Liver (tissue), 9 donors: ENCODE results near the gene VDR. TPM values are rescaled to one million over a fixed set of nuclear protein-coding genes. Genes with fewer than 3 reads are reported as not detected.

ENCODE experiments used
- DNase-seq: peaks from one replicate; pipeline ENCODE4 v3.0.0-alpha.2; 2017; ENCODE audit warnings: low spot score
- H3K27ac ChIP-seq, 2 donors: one replicate each; pipeline ENCODE4 v1.7.0; 2013; ENCODE audit warnings: inconsistent platforms in 2 of 2, low read length in 2 of 2, control low read depth in 1 of 2, low read depth in 1 of 2, mild to moderate bottlenecking in 1 of 2
- H3K27me3 ChIP-seq, 4 donors: one replicate each; pipeline versions ENCODE4 v1.6.1 to v1.7.0; 2013; ENCODE audit warnings: low read length in 3 of 4, inconsistent platforms in 1 of 4, mild to moderate bottlenecking in 1 of 4, moderate library complexity in 1 of 4; ENCODE audit not compliant: control insufficient read depth in 4 of 4, insufficient read depth in 4 of 4
- H3K36me3 ChIP-seq, 4 donors: one replicate each; pipeline versions ENCODE4 v1.6.1 to v1.7.0; 2013; ENCODE audit warnings: low read length in 3 of 4, mild to moderate bottlenecking in 3 of 4, low read depth in 1 of 4, moderate library complexity in 1 of 4; ENCODE audit not compliant: control insufficient read depth in 4 of 4, insufficient read depth in 3 of 4
- H3K4me1 ChIP-seq, 4 donors: one replicate each; pipeline versions ENCODE4 v1.6.1 to v1.7.0; 2013; ENCODE audit warnings: low read length in 3 of 4, mild to moderate bottlenecking in 3 of 4, moderate library complexity in 1 of 4; ENCODE audit not compliant: control insufficient read depth in 4 of 4, insufficient read depth in 4 of 4
- H3K4me3 ChIP-seq, 3 donors: one replicate each; pipeline versions ENCODE4 v1.6.1 to v1.7.0; 2013; ENCODE audit warnings: low read length in 3 of 3, control low read depth in 1 of 3, low read depth in 1 of 3, mild to moderate bottlenecking in 1 of 3
- H3K9ac ChIP-seq, 2 donors: one replicate each; pipeline ENCODE4 v1.7.0; 2013; ENCODE audit warnings: low read length in 2 of 2, mild to moderate bottlenecking in 2 of 2, moderate library complexity in 2 of 2, control low read depth in 1 of 2, low read depth in 1 of 2
- H3K9me3 ChIP-seq, 4 donors: one replicate each; pipeline versions ENCODE4 v1.6.1 to v1.7.0; 2013; ENCODE audit warnings: low read length in 3 of 4; ENCODE audit not compliant: control insufficient read depth in 4 of 4
- EGR1 ChIP-seq, 2 donors: IDR thresholded peaks; 2 replicates each; pipeline ENCODE4 v1.6.1; 2016 to 2018; ENCODE audit warnings: antibody characterized with exemption in 2 of 2, low read depth in 2 of 2
- GABPA ChIP-seq, 2 donors: IDR thresholded peaks in 1 of 2; conservative IDR thresholded peaks in 1 of 2; 2 replicates each; pipeline ENCODE4 v1.6.1; 2016; ENCODE audit warnings: antibody characterized with exemption in 2 of 2, mild to moderate bottlenecking in 1 of 2, moderate library complexity in 1 of 2
- HNF4A ChIP-seq, 2 donors: conservative IDR thresholded peaks; 2 replicates each; pipeline ENCODE4 v1.6.1; 2016; ENCODE audit warnings: antibody characterized with exemption in 2 of 2, mild to moderate bottlenecking in 2 of 2
- RXRA ChIP-seq, 2 donors: IDR thresholded peaks; 2 replicates each; pipeline ENCODE4 v1.6.1; 2017 to 2018; ENCODE audit warnings: antibody characterized with exemption in 2 of 2, mild to moderate bottlenecking in 1 of 2
- SP1 ChIP-seq: IDR thresholded peaks from 2 replicates; pipeline ENCODE4 v1.6.1; 2018; ENCODE audit warnings: antibody characterized with exemption, mild to moderate bottlenecking
- TAF1 ChIP-seq: conservative IDR thresholded peaks from 2 replicates; pipeline ENCODE4 v1.6.1; 2016; ENCODE audit warnings: antibody characterized with exemption, mild to moderate bottlenecking
- YY1 ChIP-seq: IDR thresholded peaks from 2 replicates; pipeline ENCODE4 v1.6.1; 2016; ENCODE audit warnings: antibody characterized with exemption, mild to moderate bottlenecking
- WGBS: extraction: QIAGEN DNeasy Blood & Tissue Kit; methylation state at CpG from one replicate; pipeline ENCODE4 v1.1.7; 2013; 5-methylcytosine and 5-hydroxymethylcytosine counted together
- polyA plus RNA-seq, 2 donors: library from polyadenylated mRNA; stranded (reverse) in 1 of 2; unstranded in 1 of 2; fragments of 200-250 nt in 1 of 2; fragments of >200 nt in 1 of 2; fragmentation: Nextera tagmentation in 1 of 2; extraction: Ambion mirVana in 1 of 2; gene quantifications; one replicate each; pipeline versions ENCODE4 v1.2.1 to v1.2.3, GENCODE V29; 2013 to 2015
- total RNA-seq, 2 donors: library from RNA; depleted of rRNA; stranded (reverse); fragments of >200 nt; gene quantifications; one replicate each; pipeline ENCODE4 v1.2.3, GENCODE V29; 2014
- TF ChIP-seq, protein P1 (sequence below): fragments of 150-350 bp; IDR thresholded peaks from 2 replicates; pipeline ENCODE4 v1.5.1; 2017; ENCODE audit warnings: improper control_type of control experiment, low read depth, low read length; ENCODE audit not compliant: missing input control
- TF ChIP-seq, protein P2 (sequence below): IDR thresholded peaks from 2 replicates; pipeline ENCODE4 v1.6.1; 2016; ENCODE audit warnings: antibody characterized with exemption, mild to moderate bottlenecking
- TF ChIP-seq, protein P3 (sequence below): IDR thresholded peaks from 2 replicates; pipeline ENCODE4 v1.6.1; 2016; ENCODE audit warnings: antibody characterized with exemption
- donor health status: healthy.
- donor health status: healthy.
- donor health status: healthy.
- donor health status: healthy.
- donor health status: healthy.

The VDR gene
- total and polyA plus RNA-seq, 4 donors = 0.25 to 0.47 (median 0.35) TPM

DNA sequence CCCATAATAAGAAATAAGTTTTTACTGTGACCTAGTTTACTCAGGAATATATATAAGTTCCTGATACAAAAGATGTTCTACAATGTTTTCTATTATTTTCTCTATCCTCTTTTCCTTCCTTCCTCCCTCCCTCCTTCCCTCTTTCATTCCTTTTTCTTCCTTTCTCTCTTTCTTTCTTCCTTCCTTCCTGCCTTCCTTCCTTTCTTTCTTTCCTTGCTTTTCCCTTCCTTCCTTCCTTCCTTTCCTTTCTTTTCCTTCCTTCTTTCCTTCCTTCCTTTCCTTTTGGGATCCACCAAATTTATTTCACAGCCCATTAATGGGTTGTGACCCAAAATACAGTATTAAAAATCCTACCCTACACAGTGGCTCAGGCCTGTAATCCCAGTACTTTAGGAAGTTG is 3.9 kb upstream of the VDR start:
- Histone ChIP-seq H3K9me3 (no peaks in the 10 kb centered on the region), H3K4me1 (peaks cover 4 to 16% (median 8%) of the 10 kb centered on the region in 4 donors), H3K27ac (no peak overlapping the region), H3K36me3 (no peaks in the 10 kb centered on the region), H3K9ac (no peak overlapping the region), H3K27me3 (no peaks in the 10 kb centered on the region), H3K4me3 (no peak overlapping the region)
- no peak for DNase-seq
- no peak for TF ChIP-seq GABPA (IDR thresholded peaks at IDR 0.05 in 1 of 2, conservative IDR thresholded peaks at IDR 0.05 in 1 of 2)
- TF ChIP-seq, protein P1, sequence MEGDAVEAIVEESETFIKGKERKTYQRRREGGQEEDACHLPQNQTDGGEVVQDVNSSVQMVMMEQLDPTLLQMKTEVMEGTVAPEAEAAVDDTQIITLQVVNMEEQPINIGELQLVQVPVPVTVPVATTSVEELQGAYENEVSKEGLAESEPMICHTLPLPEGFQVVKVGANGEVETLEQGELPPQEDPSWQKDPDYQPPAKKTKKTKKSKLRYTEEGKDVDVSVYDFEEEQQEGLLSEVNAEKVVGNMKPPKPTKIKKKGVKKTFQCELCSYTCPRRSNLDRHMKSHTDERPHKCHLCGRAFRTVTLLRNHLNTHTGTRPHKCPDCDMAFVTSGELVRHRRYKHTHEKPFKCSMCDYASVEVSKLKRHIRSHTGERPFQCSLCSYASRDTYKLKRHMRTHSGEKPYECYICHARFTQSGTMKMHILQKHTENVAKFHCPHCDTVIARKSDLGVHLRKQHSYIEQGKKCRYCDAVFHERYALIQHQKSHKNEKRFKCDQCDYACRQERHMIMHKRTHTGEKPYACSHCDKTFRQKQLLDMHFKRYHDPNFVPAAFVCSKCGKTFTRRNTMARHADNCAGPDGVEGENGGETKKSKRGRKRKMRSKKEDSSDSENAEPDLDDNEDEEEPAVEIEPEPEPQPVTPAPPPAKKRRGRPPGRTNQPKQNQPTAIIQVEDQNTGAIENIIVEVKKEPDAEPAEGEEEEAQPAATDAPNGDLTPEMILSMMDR = no peak
- TF ChIP-seq HNF4A (conservative IDR thresholded peaks at IDR 0.05) = no peak
- no peak for TF ChIP-seq TAF1
- TF ChIP-seq, protein P2, sequence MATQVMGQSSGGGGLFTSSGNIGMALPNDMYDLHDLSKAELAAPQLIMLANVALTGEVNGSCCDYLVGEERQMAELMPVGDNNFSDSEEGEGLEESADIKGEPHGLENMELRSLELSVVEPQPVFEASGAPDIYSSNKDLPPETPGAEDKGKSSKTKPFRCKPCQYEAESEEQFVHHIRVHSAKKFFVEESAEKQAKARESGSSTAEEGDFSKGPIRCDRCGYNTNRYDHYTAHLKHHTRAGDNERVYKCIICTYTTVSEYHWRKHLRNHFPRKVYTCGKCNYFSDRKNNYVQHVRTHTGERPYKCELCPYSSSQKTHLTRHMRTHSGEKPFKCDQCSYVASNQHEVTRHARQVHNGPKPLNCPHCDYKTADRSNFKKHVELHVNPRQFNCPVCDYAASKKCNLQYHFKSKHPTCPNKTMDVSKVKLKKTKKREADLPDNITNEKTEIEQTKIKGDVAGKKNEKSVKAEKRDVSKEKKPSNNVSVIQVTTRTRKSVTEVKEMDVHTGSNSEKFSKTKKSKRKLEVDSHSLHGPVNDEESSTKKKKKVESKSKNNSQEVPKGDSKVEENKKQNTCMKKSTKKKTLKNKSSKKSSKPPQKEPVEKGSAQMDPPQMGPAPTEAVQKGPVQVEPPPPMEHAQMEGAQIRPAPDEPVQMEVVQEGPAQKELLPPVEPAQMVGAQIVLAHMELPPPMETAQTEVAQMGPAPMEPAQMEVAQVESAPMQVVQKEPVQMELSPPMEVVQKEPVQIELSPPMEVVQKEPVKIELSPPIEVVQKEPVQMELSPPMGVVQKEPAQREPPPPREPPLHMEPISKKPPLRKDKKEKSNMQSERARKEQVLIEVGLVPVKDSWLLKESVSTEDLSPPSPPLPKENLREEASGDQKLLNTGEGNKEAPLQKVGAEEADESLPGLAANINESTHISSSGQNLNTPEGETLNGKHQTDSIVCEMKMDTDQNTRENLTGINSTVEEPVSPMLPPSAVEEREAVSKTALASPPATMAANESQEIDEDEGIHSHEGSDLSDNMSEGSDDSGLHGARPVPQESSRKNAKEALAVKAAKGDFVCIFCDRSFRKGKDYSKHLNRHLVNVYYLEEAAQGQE = no peak
- no peak for TF ChIP-seq SP1
- TF ChIP-seq YY1 = no peak

DNA sequence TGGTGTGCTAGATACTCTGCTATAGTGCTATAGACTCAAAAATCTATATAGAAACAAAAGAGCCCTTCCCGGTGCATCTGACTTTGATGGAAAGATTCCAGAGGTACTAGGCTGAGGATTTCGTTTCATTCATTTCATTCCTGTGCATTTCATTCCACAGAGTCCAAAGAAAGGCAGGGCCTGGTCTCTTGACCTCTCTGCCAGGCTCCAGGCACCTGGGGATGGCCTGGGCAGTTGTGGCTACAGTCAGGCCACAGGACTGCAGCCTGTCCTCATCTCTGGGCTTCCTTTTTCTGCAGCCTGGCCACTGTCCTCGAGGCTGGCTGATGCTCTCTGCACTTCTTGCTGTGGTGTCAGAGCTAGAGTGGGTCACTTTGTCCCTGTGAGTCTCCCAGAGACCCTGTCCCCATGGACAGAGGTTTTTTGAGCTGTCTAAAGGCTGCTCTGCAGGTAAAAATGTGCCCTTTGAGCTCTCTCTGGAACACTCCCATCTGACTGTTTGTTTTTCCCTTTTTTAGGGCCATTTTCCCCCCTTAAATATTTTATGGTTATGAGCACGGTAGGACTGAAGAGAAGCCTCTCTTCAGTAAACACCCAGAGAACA is 3.2 kb upstream of the VDR start:
- H3K9ac ChIP-seq = no peak overlapping the region
- H3K27ac ChIP-seq = no peak overlapping the region
- WGBS = 57% methylated on average over 4 of the region's 4 CpGs
- no peak overlapping the region for H3K4me3 ChIP-seq
- H3K9me3 ChIP-seq = no peaks in the 10 kb centered on the region
- peaks cover 4 to 17% (median 8%) of the 10 kb centered on the region in 4 donors for H3K4me1 ChIP-seq
- DNase-seq = no peak
- H3K27me3 ChIP-seq = no peaks in the 10 kb centered on the region
- H3K36me3 ChIP-seq = no peaks in the 10 kb centered on the region
- TF ChIP-seq YY1 (no peak), RXRA (IDR thresholded peaks at IDR 0.05) (no peak), TAF1 (no peak)
- TF ChIP-seq, protein P3, sequence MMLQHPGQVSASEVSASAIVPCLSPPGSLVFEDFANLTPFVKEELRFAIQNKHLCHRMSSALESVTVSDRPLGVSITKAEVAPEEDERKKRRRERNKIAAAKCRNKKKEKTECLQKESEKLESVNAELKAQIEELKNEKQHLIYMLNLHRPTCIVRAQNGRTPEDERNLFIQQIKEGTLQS = no peak

DNA sequence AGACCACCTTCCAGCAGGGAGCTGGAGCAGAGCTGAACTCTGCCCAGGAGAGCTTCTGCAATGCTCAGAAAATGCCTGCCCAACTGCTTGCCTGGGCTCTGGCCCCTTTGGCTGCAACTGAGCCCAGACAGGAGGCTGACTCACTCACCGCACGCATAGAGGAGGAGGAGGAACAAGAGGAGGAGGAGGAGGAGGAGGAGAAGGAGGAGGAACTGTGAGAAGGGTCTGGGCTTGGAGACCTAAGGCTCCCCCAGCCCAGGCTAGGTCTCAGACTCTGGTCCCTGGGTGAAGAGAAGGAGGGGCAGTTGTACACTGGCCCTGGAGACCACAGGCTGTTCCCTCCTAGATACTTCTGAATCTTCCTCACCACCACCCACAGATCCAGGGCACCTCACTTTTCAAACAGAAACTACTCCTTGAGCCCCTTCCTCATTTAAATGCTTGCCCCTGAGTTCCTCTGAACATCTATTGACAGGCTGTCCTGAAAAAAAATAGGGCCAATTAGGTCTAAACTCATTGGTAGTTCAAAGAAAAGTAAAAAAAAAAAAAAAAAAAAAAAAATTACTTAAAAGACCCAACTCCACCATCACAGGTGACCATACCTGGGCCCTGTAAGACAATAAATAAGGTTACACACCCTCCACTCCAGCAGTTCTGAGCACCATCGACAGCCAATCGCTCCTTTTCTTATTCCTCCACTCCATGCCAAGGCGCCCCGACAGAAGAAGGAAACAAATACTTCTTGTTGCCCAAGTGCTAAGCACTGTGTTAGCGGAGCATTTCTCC is 674 bp downstream of the VDR start:
- H3K9me3 ChIP-seq = no peaks in the 10 kb centered on the region
- H3K27ac ChIP-seq = no peak overlapping the region
- TF ChIP-seq EGR1 (IDR thresholded peaks at IDR 0.05; ENCODE audit: low read depth in 2 of 2) = no peak
- TF ChIP-seq, protein P1 = peak; percentile 6
- peak overlapping the region; percentile 36 to 54 for H3K9ac ChIP-seq
- H3K4me3 ChIP-seq = peak overlapping the region; percentile 11 to 57 (median 56)
- no peaks in the 10 kb centered on the region for H3K36me3 ChIP-seq
- peaks cover 4 to 17% (median 10%) of the 10 kb centered on the region in 4 donors for H3K4me1 ChIP-seq
- WGBS = 25% methylated on average over 7 of the region's 7 CpGs
- DNase-seq = no peak
- no peaks in the 10 kb centered on the region for H3K27me3 ChIP-seq
